COLO668 (cell line): ENCODE measurements around the gene EML2.
"Not testable (repeated sequence)": the region's sequence is repeated elsewhere in the genome, so short reads cannot be mapped to it uniquely, and the experiment has no call there.

Source experiments
- DNase-seq: peaks from one replicate; lab custom pipeline; 2025; ENCODE audit not compliant: unreplicated experiment; lab: John Stamatoyannopoulos, UW

The EML2 gene

GRCh38 chr19:45615795-45616703 is 23.1 kb downstream of the EML2 start:
- peak; percentile 69 for DNase-seq

- DNase-seq: not testable (repeated sequence)
These were observed 24.1 kb downstream of the EML2 start for GRCh38 chr19:45615056-45615455.

GRCh38 chr19:45613926-45614725 is 25.1 kb downstream of the EML2 start:
- no peak for DNase-seq

GRCh38 chr19:45608948-45609347 is 30.2 kb downstream of the EML2 start:
- no peak for DNase-seq

GRCh38 chr19:45607071-45608029 is 31.8 kb downstream of the EML2 start:
- DNase-seq: peak; percentile 63

- no peak for DNase-seq
These were observed 37.4 kb downstream of the EML2 start, which contains the start of gene GPR4 for GRCh38 chr19:45601524-45602374. GPR4 (minus strand) TSS chr19:45602212; CDS start chr19:45591866, 10,346 bp downstream.

- DNase-seq: no peak
These were observed 38.1 kb downstream of the EML2 start for GRCh38 chr19:45601115-45601514.

- no peak for DNase-seq
These were observed 38.8 kb downstream of the EML2 start for GRCh38 chr19:45600340-45600885.

- no peak for DNase-seq
These were observed 39.9 kb downstream of the EML2 start for GRCh38 chr19:45599286-45599685.

GRCh38 chr19:45598267-45599001 is 40.8 kb downstream of the EML2 start:
- no peak for DNase-seq

GRCh38 chr19:45597425-45598111 is 41.6 kb downstream of the EML2 start:
- no peak for DNase-seq

- no peak for DNase-seq
These were observed 43.4 kb downstream of the EML2 start for GRCh38 chr19:45595814-45596213.

- no peak for DNase-seq
These were observed 45.7 kb downstream of the EML2 start for GRCh38 chr19:45593520-45593919.

- DNase-seq: no peak
These were observed 46.8 kb downstream of the EML2 start for GRCh38 chr19:45592366-45592765.

- no peak for DNase-seq
These were observed 47.6 kb downstream of the EML2 start for GRCh38 chr19:45591638-45592005.

- peak; percentile 55 for DNase-seq
These were observed 48.1 kb downstream of the EML2 start for GRCh38 chr19:45591004-45591637.

GRCh38 chr19:45590300-45591003 is 48.7 kb downstream of the EML2 start:
- no peak for DNase-seq
